H1 (cell line): Measurements from ENCODE around the gene STARD6.

Source experiments
- CEBPB ChIP-seq: IDR thresholded peaks from 2 replicates; pipeline ENCODE4 v1.6.1; 2012; ENCODE audit warnings: low read depth, low read length
- EZH2 ChIP-seq: fragments of 200-600 bp; sonication (generic); IDR thresholded peaks from 2 replicates; pipeline ENCODE4 v1.7.1; 2012; ENCODE audit warnings: low read depth, mild to moderate bottlenecking, moderate library complexity, low read length, inconsistent platforms; ENCODE audit not compliant: severe bottlenecking
- POLR2A ChIP-seq, 2 experiments: IDR thresholded peaks; 1 replicate in 1 of 2; 2 replicates in 1 of 2; pipeline ENCODE4 v1.6.1; 2011; ENCODE audit warnings: low read depth in 2 of 2, low read length in 2 of 2, mild to moderate bottlenecking in 2 of 2; ENCODE audit errors: control extremely low read depth in 1 of 2
- POLR2AphosphoS5 ChIP-seq: IDR thresholded peaks from 2 replicates; pipeline ENCODE4 v1.6.1; 2011; ENCODE audit warnings: low read depth, low read length
- SP1 ChIP-seq: IDR thresholded peaks from 2 replicates; pipeline ENCODE4 v1.6.1; 2011; ENCODE audit warnings: low read depth, low read length
- SP2 ChIP-seq: IDR thresholded peaks from 2 replicates; pipeline ENCODE4 v1.6.1; 2012; ENCODE audit warnings: mild to moderate bottlenecking, low read length, inconsistent platforms
- SRF ChIP-seq: IDR thresholded peaks from 2 replicates; pipeline ENCODE4 v1.6.1; 2011; ENCODE audit warnings: mild to moderate bottlenecking, low read depth, low read length, moderate library complexity
- TAF7 ChIP-seq: optimal IDR thresholded peaks from 2 replicates; pipeline ENCODE3; 2011; ENCODE audit warnings: low read depth, mild to moderate bottlenecking, inconsistent platforms, low read length, moderate library complexity, borderline replicate concordance
- YY1 ChIP-seq: IDR thresholded peaks from 2 replicates; pipeline ENCODE4 v1.6.1; 2011; ENCODE audit warnings: low read depth, mild to moderate bottlenecking, low read length
- TF ChIP-seq, protein P1 (sequence below), 3 experiments: IDR thresholded peaks; 1 replicate in 2 of 3; 2 replicates in 1 of 3; pipeline versions ENCODE4 v1.5.1 to v1.6.1; 2011; ENCODE audit warnings: low read length in 3 of 3, mild to moderate bottlenecking in 3 of 3, inconsistent platforms in 2 of 3, low read depth in 1 of 3, moderate library complexity in 1 of 3; ENCODE audit not compliant: insufficient read depth in 1 of 3; ENCODE audit errors: control extremely low read depth in 1 of 3

- TF ChIP-seq CEBPB: no peak
- no peak for TF ChIP-seq EZH2
- TF ChIP-seq POLR2A (IDR thresholded peaks at IDR 0.05; ENCODE audit: control extremely low read depth in 1 of 2, low read depth in 2 of 2, low read length in 2 of 2): peak in 1 of 2 experiments; percentile 51; a peak in 1 of 3 replicates
- TF ChIP-seq SP1: peak; percentile 90
- peak; percentile 59 for TF ChIP-seq POLR2AphosphoS5
- no peak for TF ChIP-seq SP2
- TF ChIP-seq, protein P1, sequence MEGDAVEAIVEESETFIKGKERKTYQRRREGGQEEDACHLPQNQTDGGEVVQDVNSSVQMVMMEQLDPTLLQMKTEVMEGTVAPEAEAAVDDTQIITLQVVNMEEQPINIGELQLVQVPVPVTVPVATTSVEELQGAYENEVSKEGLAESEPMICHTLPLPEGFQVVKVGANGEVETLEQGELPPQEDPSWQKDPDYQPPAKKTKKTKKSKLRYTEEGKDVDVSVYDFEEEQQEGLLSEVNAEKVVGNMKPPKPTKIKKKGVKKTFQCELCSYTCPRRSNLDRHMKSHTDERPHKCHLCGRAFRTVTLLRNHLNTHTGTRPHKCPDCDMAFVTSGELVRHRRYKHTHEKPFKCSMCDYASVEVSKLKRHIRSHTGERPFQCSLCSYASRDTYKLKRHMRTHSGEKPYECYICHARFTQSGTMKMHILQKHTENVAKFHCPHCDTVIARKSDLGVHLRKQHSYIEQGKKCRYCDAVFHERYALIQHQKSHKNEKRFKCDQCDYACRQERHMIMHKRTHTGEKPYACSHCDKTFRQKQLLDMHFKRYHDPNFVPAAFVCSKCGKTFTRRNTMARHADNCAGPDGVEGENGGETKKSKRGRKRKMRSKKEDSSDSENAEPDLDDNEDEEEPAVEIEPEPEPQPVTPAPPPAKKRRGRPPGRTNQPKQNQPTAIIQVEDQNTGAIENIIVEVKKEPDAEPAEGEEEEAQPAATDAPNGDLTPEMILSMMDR (IDR thresholded peaks at IDR 0.05; ENCODE audit: control extremely low read depth in 1 of 3, insufficient read depth in 1 of 3, low read depth in 1 of 3, low read length in 3 of 3): no peak
- no peak for TF ChIP-seq SRF
- peak; percentile 83 for TF ChIP-seq YY1
- no peak for TF ChIP-seq TAF7
Measured at GRCh38 chr18:54388203-54389142, 30.8 kb upstream of the STARD6 start.
